ENCODE results near the gene DUOXA2. TPM values are rescaled to one million over a fixed set of nuclear protein-coding genes. Genes with fewer than 3 reads are reported as not detected.
A peak's percentile ranks its signal among the peaks of the same experiment; 100 is the strongest.

DUOXA2 gene
- total RNA-seq, 6 donors from 2014 or later = 0.13 TPM; not detected in 5

GRCh38 chr15:45140557-45141250, 26.6 kb downstream of the DUOXA2 start:
- Histone ChIP-seq H3K36me3 (peaks cover 10 to 31% (median 22%) of the 10 kb centered on the region in 4 donors), H3K9me3 (no peaks in the 10 kb centered on the region), H3K27ac (peak overlapping the region in 2 of 4 donors; percentile 42 to 54), H3K4me1 (peaks cover 0 to 38% (median 4%) of the 10 kb centered on the region in 4 donors), H3K4me3 (no peak overlapping the region), H3K27me3 (peaks cover 0 to 5% (median 0%) of the 10 kb centered on the region in 4 donors)
- WGBS, 2 donors = 99% methylated on average over 10 of the region's 10 CpGs
- TF ChIP-seq EP300 (IDR thresholded peaks at IDR 0.05) = no peak
- no peak for TF ChIP-seq POLR2A (IDR thresholded peaks at IDR 0.05)
- TF ChIP-seq CTCF (IDR thresholded peaks at IDR 0.05) = no peak
- TF ChIP-seq POLR2AphosphoS5 (IDR thresholded peaks at IDR 0.05) = no peak
- DNase-seq (no peak), ATAC-seq (ENCODE audit: low FRiP score in 2 of 2) (no peak)

GRCh38 chr15:45141386-45141785, 27.3 kb downstream of the DUOXA2 start:
- 64 to 76% methylated on average over 4 to 5 of the region's 5 CpGs for WGBS, 2 donors
- Histone ChIP-seq H3K4me1 (peaks cover 0 to 38% (median 6%) of the 10 kb centered on the region in 4 donors), H3K9me3 (no peaks in the 10 kb centered on the region), H3K36me3 (peaks cover 10 to 31% (median 22%) of the 10 kb centered on the region in 4 donors), H3K27me3 (peaks cover 0 to under 1% (median 0%) of the 10 kb centered on the region in 4 donors), H3K4me3 (no peak overlapping the region), H3K27ac (peak overlapping the region in 2 of 4 donors; percentile 42 to 54)
- DNase-seq (no peak), ATAC-seq (ENCODE audit: low FRiP score in 2 of 2) (no peak)
- TF ChIP-seq POLR2A (IDR thresholded peaks at IDR 0.05) = no peak
- TF ChIP-seq CTCF (IDR thresholded peaks at IDR 0.05) = no peak

GRCh38 chr15:45143056-45143455, 28.9 kb downstream of the DUOXA2 start:
- Histone ChIP-seq H3K27ac (peak overlapping the region in 1 of 4 donors; percentile 30), H3K27me3 (no peaks in the 10 kb centered on the region), H3K36me3 (peaks cover 10 to 36% (median 25%) of the 10 kb centered on the region in 4 donors), H3K4me1 (peaks cover 0 to 36% (median 6%) of the 10 kb centered on the region in 4 donors), H3K9me3 (no peaks in the 10 kb centered on the region), H3K4me3 (no peak overlapping the region)
- 81 to 90% methylated on average over 7 of the region's 7 CpGs for WGBS, 2 donors
- DNase-seq (no peak), ATAC-seq (ENCODE audit: low FRiP score in 2 of 2) (no peak)
- TF ChIP-seq POLR2A (IDR thresholded peaks at IDR 0.05) (no peak), CTCF (IDR thresholded peaks at IDR 0.05) (no peak), EP300 (IDR thresholded peaks at IDR 0.05) (no peak), POLR2AphosphoS5 (IDR thresholded peaks at IDR 0.05) (no peak)

GRCh38 chr15:45143946-45144345, 29.8 kb downstream of the DUOXA2 start:
- TF ChIP-seq CTCF (IDR thresholded peaks at IDR 0.05) (no peak), POLR2A (IDR thresholded peaks at IDR 0.05) (peak in 1 of 4 donors; percentile 24)
- no peaks in the 10 kb centered on the region for H3K27me3 ChIP-seq
- 91% methylated on average over 11 of the region's 11 CpGs for WGBS, 2 donors

GRCh38 chr15:45144775-45145174, 30.6 kb downstream of the DUOXA2 start:
- DNase-seq (no peak), ATAC-seq (ENCODE audit: low FRiP score in 2 of 2) (no peak)
- TF ChIP-seq POLR2A (IDR thresholded peaks at IDR 0.05) (no peak), EP300 (IDR thresholded peaks at IDR 0.05) (no peak), CTCF (IDR thresholded peaks at IDR 0.05) (no peak), POLR2AphosphoS5 (IDR thresholded peaks at IDR 0.05) (no peak)
- no peaks in the 10 kb centered on the region for H3K27me3 ChIP-seq
- H3K4me3 ChIP-seq = no peak overlapping the region
- H3K9me3 ChIP-seq = no peaks in the 10 kb centered on the region
- peaks cover 0 to 22% (median 3%) of the 10 kb centered on the region in 4 donors for H3K4me1 ChIP-seq
- WGBS, 2 donors = 79 to 80% methylated on average over 9 of the region's 9 CpGs
- peaks cover 10 to 42% (median 32%) of the 10 kb centered on the region in 4 donors for H3K36me3 ChIP-seq
- H3K27ac ChIP-seq = peak overlapping the region in 2 of 4 donors; percentile 27 to 43

More at GRCh38 chr15:45143946-45144345, 29.8 kb downstream of the DUOXA2 start:
- ATAC-seq (ENCODE audit: low FRiP score in 2 of 2) (no peak), DNase-seq (no peak)
- Histone ChIP-seq H3K36me3 (peaks cover 10 to 36% (median 26%) of the 10 kb centered on the region in 4 donors), H3K27ac (peak overlapping the region in 1 of 4 donors; percentile 16), H3K4me3 (no peak overlapping the region), H3K9me3 (no peaks in the 10 kb centered on the region), H3K4me1 (peaks cover 0 to 27% (median 5%) of the 10 kb centered on the region in 4 donors)

Data from upper lobe of left lung (tissue), 6 donors.